Measurements from ENCODE around the gene RPS25. TPM values are rescaled to one million over a fixed set of nuclear protein-coding genes. Genes with fewer than 3 reads are reported as not detected.
A peak's percentile ranks its signal among the peaks of the same experiment; 100 is the strongest.

The RPS25 gene
- total RNA-seq, 2 donors from 2014 or later: 710 to 758 TPM

- no peak for DNase-seq
- Histone ChIP-seq H3K27me3 (no peaks in the 10 kb centered on the region), H3K27ac (no peak overlapping the region), H3K9ac (ENCODE audit: low read depth in 2 of 2, low read length in 2 of 2) (no peak overlapping the region), H3K36me3 (no peaks in the 10 kb centered on the region), H3K4me3 (no peak overlapping the region), H3K9me3 (no peaks in the 10 kb centered on the region), H3K4me1 (no peaks in the 10 kb centered on the region)
- intact Hi-C loops (cut with DNase I): no loop called here
- TF ChIP-seq CTCF (IDR thresholded peaks at IDR 0.05): no peak
These were observed 11.5 kb downstream of the RPS25 start for GRCh38 chr11:119006656-119007055.

- intact Hi-C loops (cut with DNase I): no loop called here
- Histone ChIP-seq H3K27ac (no peak overlapping the region), H3K27me3 (no peaks in the 10 kb centered on the region), H3K9me3 (no peaks in the 10 kb centered on the region), H3K9ac (ENCODE audit: low read depth in 2 of 2, low read length in 2 of 2) (no peak overlapping the region), H3K4me3 (no peak overlapping the region), H3K36me3 (no peaks in the 10 kb centered on the region), H3K4me1 (peaks cover 9% of the 10 kb centered on the region)
- TF ChIP-seq CTCF (IDR thresholded peaks at IDR 0.05): no peak
- DNase-seq: no peak
These were observed 17.2 kb downstream of the RPS25 start for GRCh38 chr11:119000906-119001305.

GRCh38 chr11:118998822-118999221 is 19.3 kb downstream of the RPS25 start:
- no peak for DNase-seq
- H3K27me3 ChIP-seq: no peaks in the 10 kb centered on the region
- intact Hi-C loops (cut with DNase I): no loop called here
- no peaks in the 10 kb centered on the region for H3K36me3 ChIP-seq
- H3K9ac ChIP-seq (ENCODE audit: low read depth in 2 of 2, low read length in 2 of 2): peak overlapping the region; percentile 75 to 88
- no peaks in the 10 kb centered on the region for H3K9me3 ChIP-seq
- peak overlapping the region; percentile 96 for H3K4me3 ChIP-seq
- H3K27ac ChIP-seq: no peak overlapping the region
- peaks cover 9% of the 10 kb centered on the region for H3K4me1 ChIP-seq
- TF ChIP-seq CTCF (IDR thresholded peaks at IDR 0.05): no peak

- Histone ChIP-seq H3K9ac (ENCODE audit: low read depth in 2 of 2, low read length in 2 of 2) (peak overlapping the region; percentile 75 to 88), H3K4me1 (peaks cover 9% of the 10 kb centered on the region), H3K27ac (peak overlapping the region; percentile 60), H3K9me3 (no peaks in the 10 kb centered on the region), H3K36me3 (no peaks in the 10 kb centered on the region), H3K27me3 (no peaks in the 10 kb centered on the region), H3K4me3 (peak overlapping the region; percentile 96)
- DNase-seq: no peak
- TF ChIP-seq CTCF (IDR thresholded peaks at IDR 0.05): no peak
- intact Hi-C loops (cut with DNase I): no loop called here
These were observed 19.8 kb downstream of the RPS25 start for GRCh38 chr11:118998388-118998717.

- Histone ChIP-seq H3K36me3 (no peaks in the 10 kb centered on the region), H3K9ac (ENCODE audit: low read depth in 2 of 2, low read length in 2 of 2) (peak within 1 kb of the TSS; percentile 75 to 88), H3K27me3 (no peaks in the 10 kb centered on the region), H3K9me3 (no peaks in the 10 kb centered on the region), H3K27ac (peak within 1 kb of the TSS; percentile 60), H3K4me3 (peak within 1 kb of the TSS; percentile 96), H3K4me1 (peaks cover 9% of the 10 kb centered on the region)
- intact Hi-C loops (cut with DNase I): no loop called here
- DNase-seq: peak; percentile 98
- no peak for TF ChIP-seq CTCF (IDR thresholded peaks at IDR 0.05)
These were observed 20.3 kb downstream of the RPS25 start, which contains the start of gene CENATAC for GRCh38 chr11:118997627-118998387. CENATAC (plus strand) TSS chr11:118998138; CDS start chr11:118998198, 60 bp downstream.

Measured in colonic mucosa (tissue), 4 donors.